ENCODE data around the gene ST8SIA5. TPM values are rescaled to one million over a fixed set of nuclear protein-coding genes. Genes with fewer than 3 reads are reported as not detected.

Gene ST8SIA5
- total and polyA plus RNA-seq, 2 donors (not counting 3 experiments of a cell fraction or from before 2014, with no cell fraction given), result 0.25 to 0.62 TPM

DNA sequence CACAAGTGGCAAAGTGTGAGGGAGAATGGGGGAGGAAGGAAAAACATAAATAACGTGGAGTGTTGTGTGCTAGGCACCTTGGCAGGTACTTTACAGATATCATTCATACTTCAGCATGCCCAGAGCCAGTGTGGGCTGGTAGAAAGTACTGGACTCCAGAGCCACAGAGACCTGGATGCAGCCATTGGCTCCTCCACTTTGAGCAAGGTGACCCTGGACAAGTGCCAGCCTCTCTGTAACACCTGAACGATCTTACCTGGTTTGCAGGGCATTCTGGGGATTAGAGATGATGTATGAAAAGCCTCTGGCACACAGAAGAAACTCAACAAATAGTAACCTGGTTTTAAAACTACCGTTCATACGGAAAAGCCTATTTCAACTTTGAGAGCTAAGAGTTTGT, 106.2 kb downstream of the ST8SIA5 start:
- Histone ChIP-seq H3K36me3 (ENCODE audit: control insufficient read depth in 2 of 2, extremely low read depth in 1 of 2, insufficient read depth in 2 of 2, low read length in 2 of 2) (no peaks in the 10 kb centered on the region), H3K27me3 (ENCODE audit: control insufficient read depth in 2 of 2, insufficient read depth in 2 of 2, low read length in 2 of 2) (peaks cover 4 to 7% of the 10 kb centered on the region in 2 experiments), H3K4me1 (ENCODE audit: control insufficient read depth, extremely low read depth, insufficient read depth, low read length) (no peaks in the 10 kb centered on the region), H3K4me2 (ENCODE audit: insufficient read depth, low read length) (no peak overlapping the region), H3K9ac (replicated peaks; ENCODE audit: extremely low read depth, insufficient read depth, low read length) (no peak overlapping the region), H3K79me2 (ENCODE audit: control insufficient read depth, insufficient read depth, low read length) (no peaks in the 10 kb centered on the region), H3K9me1 (replicated peaks; ENCODE audit: control insufficient read depth, extremely low read depth, insufficient read depth, low read length) (no peaks in the 10 kb centered on the region), H3K27ac (ENCODE audit: insufficient read depth, low read depth, low read length) (no peak overlapping the region), H2AFZ (ENCODE audit: low read depth, low read length) (no peak overlapping the region), H4K20me1 (replicated peaks; ENCODE audit: control insufficient read depth, extremely low read depth, insufficient read depth, low read length) (no peaks in the 10 kb centered on the region), H3K9me3 (replicated peaks; ENCODE audit: control insufficient read depth, insufficient read depth, low read length) (no peaks in the 10 kb centered on the region), H3K4me3 (replicated peaks in 1 of 3; ENCODE audit: insufficient read depth in 1 of 3, low read depth in 1 of 3, low read length in 3 of 3) (no peak overlapping the region)
- FAIRE-seq (no peak), DNase-seq (ENCODE audit: low read depth, low spot score) (no peak)
- dilution Hi-C loops (cut with MboI; ENCODE audit: extremely low pct_ligation_motif_present, low sequenced_read_pairs) (no loop called here), intact Hi-C loops (cut with micrococcal nuclease) (loop anchor here (10.0 kb wide), 1 partner anchor 264 kb away; the partner anchor contains the start of genes KATNAL2 and PIAS2)
- ChIA-PET CTCF (interaction anchor here (1.6 kb wide), 1 partner anchor 477 kb away, joined by 4 read pairs; a partner anchor contains a TSS), POLR2A (no interaction called here)
- TF ChIP-seq MYC (IDR thresholded peaks at IDR 0.05; ENCODE audit: low read depth, low read length) (no peak), FOS (IDR thresholded peaks at IDR 0.05; ENCODE audit: borderline replicate concordance, insufficient read depth, low read length) (no peak)
- no TSS peak for BruUV-seq (replicated peaks)

DNA sequence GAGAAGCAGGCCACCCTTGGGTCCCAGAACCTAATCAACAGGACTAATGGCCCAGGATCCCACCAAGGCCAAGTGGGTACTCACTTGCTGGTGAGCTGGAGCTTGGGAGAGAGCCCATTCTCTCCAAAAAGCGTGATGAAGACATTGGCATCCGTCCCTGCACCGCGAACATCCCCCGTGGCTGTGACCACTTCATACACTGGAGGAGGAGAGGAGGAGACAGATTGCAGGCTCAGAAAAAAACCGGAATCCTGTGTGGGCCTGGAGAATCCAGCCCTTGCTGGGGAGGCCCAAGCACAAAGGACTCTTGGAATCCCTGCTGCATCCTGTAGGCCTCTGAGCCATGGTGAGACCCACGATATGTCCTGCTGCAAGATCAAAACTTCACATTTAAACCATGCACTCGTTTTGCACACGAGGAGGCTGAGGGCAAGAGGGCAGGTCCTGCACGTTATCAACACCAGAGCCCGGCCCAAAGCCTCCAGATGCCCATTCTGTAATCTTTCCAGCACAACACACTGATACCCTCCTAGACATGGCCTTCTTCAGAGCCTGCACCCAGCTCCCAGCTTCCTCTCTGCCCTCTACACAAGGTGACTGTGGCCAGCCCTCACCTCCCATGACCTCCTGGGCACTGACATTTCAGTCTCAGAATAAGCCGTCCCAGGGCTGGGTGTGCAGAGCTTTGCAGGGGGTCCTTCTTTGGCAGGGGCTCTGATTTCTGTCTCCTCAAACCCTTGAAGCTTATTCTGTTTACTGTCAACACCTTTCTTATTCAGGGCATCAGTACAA, 107.6 kb downstream of the ST8SIA5 start:
- no peaks in the 10 kb centered on the region for H3K9me1 ChIP-seq (replicated peaks; ENCODE audit: control insufficient read depth, extremely low read depth, insufficient read depth, low read length)
- H3K36me3 ChIP-seq (ENCODE audit: control insufficient read depth in 2 of 2, extremely low read depth in 1 of 2, insufficient read depth in 2 of 2, low read length in 2 of 2), result no peaks in the 10 kb centered on the region
- no peak overlapping the region for H3K4me3 ChIP-seq (replicated peaks in 1 of 3; ENCODE audit: insufficient read depth in 1 of 3, low read depth in 1 of 3, low read length in 3 of 3)
- TF ChIP-seq POLR2A (IDR thresholded peaks at IDR 0.05; ENCODE audit: low read depth, low read length) (no peak), FOS (IDR thresholded peaks at IDR 0.05; ENCODE audit: borderline replicate concordance, insufficient read depth, low read length) (no peak), GATA2 (IDR thresholded peaks at IDR 0.05; ENCODE audit: insufficient read depth, insufficient read length, low read depth, low read length) (no peak), MYC (IDR thresholded peaks at IDR 0.05; ENCODE audit: low read depth, low read length) (no peak), JUN (IDR thresholded peaks at IDR 0.05; ENCODE audit: borderline replicate concordance, insufficient read depth, insufficient read length, low read depth) (no peak), EZH2 (IDR thresholded peaks at IDR 0.05; ENCODE audit: borderline replicate concordance, low read depth, low read length, severe bottlenecking) (no peak), POLR2AphosphoS5 (IDR thresholded peaks at IDR 0.05; ENCODE audit: insufficient read depth, low read depth, low read length) (no peak)
- TF ChIP-seq, protein P1, sequence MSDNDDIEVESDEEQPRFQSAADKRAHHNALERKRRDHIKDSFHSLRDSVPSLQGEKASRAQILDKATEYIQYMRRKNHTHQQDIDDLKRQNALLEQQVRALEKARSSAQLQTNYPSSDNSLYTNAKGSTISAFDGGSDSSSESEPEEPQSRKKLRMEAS (IDR thresholded peaks at IDR 0.05; ENCODE audit: insufficient read depth, insufficient read length), result no peak
- TF ChIP-seq, protein P2, sequence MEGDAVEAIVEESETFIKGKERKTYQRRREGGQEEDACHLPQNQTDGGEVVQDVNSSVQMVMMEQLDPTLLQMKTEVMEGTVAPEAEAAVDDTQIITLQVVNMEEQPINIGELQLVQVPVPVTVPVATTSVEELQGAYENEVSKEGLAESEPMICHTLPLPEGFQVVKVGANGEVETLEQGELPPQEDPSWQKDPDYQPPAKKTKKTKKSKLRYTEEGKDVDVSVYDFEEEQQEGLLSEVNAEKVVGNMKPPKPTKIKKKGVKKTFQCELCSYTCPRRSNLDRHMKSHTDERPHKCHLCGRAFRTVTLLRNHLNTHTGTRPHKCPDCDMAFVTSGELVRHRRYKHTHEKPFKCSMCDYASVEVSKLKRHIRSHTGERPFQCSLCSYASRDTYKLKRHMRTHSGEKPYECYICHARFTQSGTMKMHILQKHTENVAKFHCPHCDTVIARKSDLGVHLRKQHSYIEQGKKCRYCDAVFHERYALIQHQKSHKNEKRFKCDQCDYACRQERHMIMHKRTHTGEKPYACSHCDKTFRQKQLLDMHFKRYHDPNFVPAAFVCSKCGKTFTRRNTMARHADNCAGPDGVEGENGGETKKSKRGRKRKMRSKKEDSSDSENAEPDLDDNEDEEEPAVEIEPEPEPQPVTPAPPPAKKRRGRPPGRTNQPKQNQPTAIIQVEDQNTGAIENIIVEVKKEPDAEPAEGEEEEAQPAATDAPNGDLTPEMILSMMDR (IDR thresholded peaks at IDR 0.05; ENCODE audit: extremely low read depth in 1 of 2, insufficient read depth in 1 of 2, low read depth in 1 of 2, low read length in 2 of 2), result no peak
- no peak overlapping the region for H3K9ac ChIP-seq (replicated peaks; ENCODE audit: extremely low read depth, insufficient read depth, low read length)
- FAIRE-seq (no peak), DNase-seq (ENCODE audit: low read depth, low spot score) (no peak)
- ChIA-PET POLR2A (no interaction called here), CTCF (interaction anchor here (0.8 to 1.7 kb wide), 4 partner anchors 9 to 1105 kb away, joined by 3 to 10 read pairs (median 4); a partner anchor contains a TSS)
- BruUV-seq (replicated peaks), result no TSS peak
- H3K4me1 ChIP-seq (ENCODE audit: control insufficient read depth, extremely low read depth, insufficient read depth, low read length), result no peaks in the 10 kb centered on the region
- H3K4me2 ChIP-seq (ENCODE audit: insufficient read depth, low read length), result no peak overlapping the region
- intact Hi-C loops (cut with micrococcal nuclease), result no loop called here
- no peaks in the 10 kb centered on the region for H4K20me1 ChIP-seq (replicated peaks; ENCODE audit: control insufficient read depth, extremely low read depth, insufficient read depth, low read length)
- H2AFZ ChIP-seq (ENCODE audit: low read depth, low read length), result no peak overlapping the region
- H3K27ac ChIP-seq (ENCODE audit: insufficient read depth, low read depth, low read length), result no peak overlapping the region
- H3K9me3 ChIP-seq (replicated peaks; ENCODE audit: control insufficient read depth, insufficient read depth, low read length), result no peaks in the 10 kb centered on the region
- no peaks in the 10 kb centered on the region for H3K79me2 ChIP-seq (ENCODE audit: control insufficient read depth, insufficient read depth, low read length)
- dilution Hi-C loops (cut with MboI; ENCODE audit: extremely low pct_ligation_motif_present, low sequenced_read_pairs), result no loop called here
- peaks cover 0 to 7% of the 10 kb centered on the region in 2 experiments for H3K27me3 ChIP-seq (ENCODE audit: control insufficient read depth in 2 of 2, insufficient read depth in 2 of 2, low read length in 2 of 2)

All from endothelial cell of umbilical vein (primary cell).